CD4-positive, CD25-positive, alpha-beta regulatory T cell (primary cell): ENCODE data around the gene VSTM4. TPM values are rescaled to one million over a fixed set of nuclear protein-coding genes. Genes with fewer than 3 reads are reported as not detected.

Experiments
- ATAC-seq, 2 donors: fragments of 150-1000 bp; cut with Tn5 transposase; one replicate each; pipeline ENCODE4 v1.10.0; 2021; ENCODE audit warnings: low read depth in 2 of 2, moderate number of reproducible peaks in 2 of 2, moderate library complexity in 1 of 2
- DNase-seq, 3 donors: peaks; one replicate each; pipeline versions ENCODE4 v3.0.0 to v3.0.0-alpha.2; 2012 to 2022; ENCODE audit warnings: mixed read lengths in 1 of 3
- H3K27ac ChIP-seq: one replicate; pipeline ENCODE4 v1.7.0; 2013; ENCODE audit warnings: mild to moderate bottlenecking, low read length; ENCODE audit not compliant: insufficient read depth, poor library complexity, severe bottlenecking
- H3K27me3 ChIP-seq: one replicate; pipeline ENCODE4 v1.7.0; 2013; ENCODE audit warnings: low read length; ENCODE audit not compliant: control insufficient read depth, insufficient read depth
- H3K36me3 ChIP-seq: one replicate; pipeline ENCODE4 v1.7.0; 2013; ENCODE audit warnings: mild to moderate bottlenecking, low read length, moderate library complexity; ENCODE audit not compliant: control insufficient read depth, insufficient read depth
- H3K4me1 ChIP-seq: 2 replicates; pipeline ENCODE4 v1.7.0; 2013; ENCODE audit warnings: mild to moderate bottlenecking, low read length; ENCODE audit not compliant: insufficient read depth, control insufficient read depth, poor library complexity, severe bottlenecking
- H3K4me3 ChIP-seq: one replicate; pipeline ENCODE4 v1.7.0; 2013; ENCODE audit warnings: low read depth, mild to moderate bottlenecking, low read length, moderate library complexity
- H3K9me3 ChIP-seq, 2 experiments: 1 replicate in 1 of 2; 2 replicates in 1 of 2; pipeline ENCODE4 v1.7.0; 2013; ENCODE audit warnings: low read length in 2 of 2, mild to moderate bottlenecking in 1 of 2, moderate library complexity in 1 of 2; ENCODE audit not compliant: control insufficient read depth in 2 of 2
- H3K27ac Mint-ChIP-seq, 3 donors: one replicate each; pipeline ENCODE4 v1.8.0; 2020 to 2022; ENCODE audit warnings: mild to moderate bottlenecking in 3 of 3, mixed read lengths in 3 of 3, moderate library complexity in 2 of 3
- H3K27me3 Mint-ChIP-seq: one replicate; pipeline ENCODE4 v1.8.0; 2022; ENCODE audit warnings: mild to moderate bottlenecking, mixed read lengths
- H3K36me3 Mint-ChIP-seq: one replicate; pipeline ENCODE4 v1.8.0; 2020; ENCODE audit warnings: mixed read lengths
- H3K4me1 Mint-ChIP-seq, 4 donors: one replicate each; pipeline ENCODE4 v1.8.0; 2020 to 2022; ENCODE audit warnings: mixed read lengths in 4 of 4, mild to moderate bottlenecking in 1 of 4
- H3K4me3 Mint-ChIP-seq, 4 donors: one replicate each; pipeline ENCODE4 v1.8.0; 2020 to 2022; ENCODE audit warnings: mild to moderate bottlenecking in 4 of 4, mixed read lengths in 4 of 4, moderate library complexity in 3 of 4
- H3K9me3 Mint-ChIP-seq, 7 donors: one replicate each; pipeline ENCODE4 v1.8.0; 2020 to 2022; ENCODE audit warnings: mixed read lengths in 7 of 7, mild to moderate bottlenecking in 3 of 7, moderate library complexity in 2 of 7
- polyA plus RNA-seq, 4 donors: library from polyadenylated mRNA; unstranded; fragments of 300-500 nt; fragmentation: Illumina TruSeq; gene quantifications; one replicate each; pipeline ENCODE4 v1.2.3, GENCODE V29; 2021
- total RNA-seq: library from RNA; stranded (reverse); gene quantifications from one replicate; pipeline ENCODE4 v1.2.3, GENCODE V29; 2022

The VSTM4 gene
- total and polyA plus RNA-seq, 5 donors from 2014 or later: 0.05 TPM; not detected in 4

- Mint-ChIP-seq H3K4me3 (no peak overlapping the region), H3K27ac (no peak overlapping the region)
- no peak for ATAC-seq
Observed at GRCh38 chr10:49090696-49091380, 24.5 kb downstream of the VSTM4 start.

GRCh38 chr10:49090189-49090575 lies 25.1 kb downstream of the VSTM4 start:
- DNase-seq (no peak), ATAC-seq (no peak)
- Histone ChIP-seq H3K4me1 (no peaks in the 10 kb centered on the region), H3K27ac (no peak overlapping the region), H3K9me3 (peaks cover 11 to 13% of the 10 kb centered on the region in 2 experiments), H3K36me3 (no peaks in the 10 kb centered on the region), H3K4me3 (no peak overlapping the region), H3K27me3 (no peaks in the 10 kb centered on the region)
- peaks cover 11% of the 10 kb centered on the region for H3K27me3 Mint-ChIP-seq
- H3K4me3 Mint-ChIP-seq: no peak overlapping the region
- no peak overlapping the region for H3K27ac Mint-ChIP-seq
- H3K9me3 Mint-ChIP-seq: peaks cover 0 to 13% (median 3%) of the 10 kb centered on the region in 7 donors
- no peaks in the 10 kb centered on the region for H3K36me3 Mint-ChIP-seq
- H3K4me1 Mint-ChIP-seq: no peaks in the 10 kb centered on the region

More at GRCh38 chr10:49090696-49091380, 24.5 kb downstream of the VSTM4 start:
- H3K9me3 Mint-ChIP-seq: peaks cover 0 to 13% (median 4%) of the 10 kb centered on the region in 7 donors
- Histone ChIP-seq H3K27me3 (no peaks in the 10 kb centered on the region), H3K36me3 (no peaks in the 10 kb centered on the region), H3K4me1 (no peaks in the 10 kb centered on the region), H3K27ac (no peak overlapping the region), H3K9me3 (peaks cover 11 to 13% of the 10 kb centered on the region in 2 experiments), H3K4me3 (no peak overlapping the region)
- peaks cover 11% of the 10 kb centered on the region for H3K27me3 Mint-ChIP-seq
- no peaks in the 10 kb centered on the region for H3K4me1 Mint-ChIP-seq
- DNase-seq: no peak
- H3K36me3 Mint-ChIP-seq: no peaks in the 10 kb centered on the region

GRCh38 chr10:49089557-49090188 lies 25.6 kb downstream of the VSTM4 start:
- no peak for DNase-seq
- Histone ChIP-seq H3K27ac (no peak overlapping the region), H3K36me3 (no peaks in the 10 kb centered on the region), H3K27me3 (no peaks in the 10 kb centered on the region), H3K4me3 (no peak overlapping the region), H3K9me3 (peaks cover 11 to 13% of the 10 kb centered on the region in 2 experiments), H3K4me1 (no peaks in the 10 kb centered on the region)
- peaks cover 0 to 13% (median 3%) of the 10 kb centered on the region in 7 donors for H3K9me3 Mint-ChIP-seq
- no peaks in the 10 kb centered on the region for H3K4me1 Mint-ChIP-seq
- H3K36me3 Mint-ChIP-seq: no peaks in the 10 kb centered on the region
- H3K4me3 Mint-ChIP-seq: no peak overlapping the region
- ATAC-seq: no peak
- no peak overlapping the region for H3K27ac Mint-ChIP-seq
- peaks cover 11% of the 10 kb centered on the region for H3K27me3 Mint-ChIP-seq

- no peak for DNase-seq
- Histone ChIP-seq H3K36me3 (no peaks in the 10 kb centered on the region), H3K27me3 (no peaks in the 10 kb centered on the region), H3K4me1 (no peaks in the 10 kb centered on the region), H3K4me3 (no peak overlapping the region), H3K9me3 (peaks cover 11 to 13% of the 10 kb centered on the region in 2 experiments), H3K27ac (no peak overlapping the region)
- H3K4me1 Mint-ChIP-seq: no peaks in the 10 kb centered on the region
- H3K27ac Mint-ChIP-seq: no peak overlapping the region
- no peak overlapping the region for H3K4me3 Mint-ChIP-seq
- ATAC-seq: no peak
- H3K36me3 Mint-ChIP-seq: no peaks in the 10 kb centered on the region
- H3K9me3 Mint-ChIP-seq: peaks cover 0 to 13% (median 3%) of the 10 kb centered on the region in 7 donors
- H3K27me3 Mint-ChIP-seq: peaks cover 11% of the 10 kb centered on the region
Observed at GRCh38 chr10:49089152-49089551, 26.2 kb downstream of the VSTM4 start.

- Mint-ChIP-seq H3K27ac (no peak overlapping the region), H3K4me3 (no peak overlapping the region), H3K4me1 (no peaks in the 10 kb centered on the region), H3K27me3 (peaks cover 11% of the 10 kb centered on the region), H3K36me3 (no peaks in the 10 kb centered on the region), H3K9me3 (peaks cover 0 to 13% (median 3%) of the 10 kb centered on the region in 7 donors)
- no peak for DNase-seq
- Histone ChIP-seq H3K27ac (no peak overlapping the region), H3K9me3 (peaks cover 11 to 13% of the 10 kb centered on the region in 2 experiments), H3K4me3 (no peak overlapping the region), H3K36me3 (no peaks in the 10 kb centered on the region), H3K27me3 (no peaks in the 10 kb centered on the region), H3K4me1 (no peaks in the 10 kb centered on the region)
- ATAC-seq: no peak
Observed at GRCh38 chr10:49086889-49087288, 28.4 kb downstream of the VSTM4 start.

- no peaks in the 10 kb centered on the region for H3K36me3 Mint-ChIP-seq
- DNase-seq (no peak), ATAC-seq (no peak)
- H3K27ac Mint-ChIP-seq: no peak overlapping the region
- H3K4me1 Mint-ChIP-seq: no peaks in the 10 kb centered on the region
- H3K27me3 ChIP-seq: no peaks in the 10 kb centered on the region
- H3K4me3 Mint-ChIP-seq: no peak overlapping the region
- H3K4me1 ChIP-seq: no peaks in the 10 kb centered on the region
- H3K27me3 Mint-ChIP-seq: peaks cover 5% of the 10 kb centered on the region
- peaks cover 0 to 13% (median 3%) of the 10 kb centered on the region in 7 donors for H3K9me3 Mint-ChIP-seq
- H3K27ac ChIP-seq: no peak overlapping the region
- H3K4me3 ChIP-seq: no peak overlapping the region
- H3K9me3 ChIP-seq: peaks cover 11 to 13% of the 10 kb centered on the region in 2 experiments
- no peaks in the 10 kb centered on the region for H3K36me3 ChIP-seq
Observed at GRCh38 chr10:49083261-49083660, 32.1 kb downstream of the VSTM4 start.

GRCh38 chr10:49082766-49083165 lies 32.6 kb downstream of the VSTM4 start:
- peaks cover 5% of the 10 kb centered on the region for H3K27me3 Mint-ChIP-seq
- H3K9me3 ChIP-seq: peaks cover 11 to 13% of the 10 kb centered on the region in 2 experiments
- no peak for DNase-seq
- no peaks in the 10 kb centered on the region for H3K27me3 ChIP-seq
- no peak for ATAC-seq
- no peak overlapping the region for H3K4me3 Mint-ChIP-seq
- no peak overlapping the region for H3K27ac ChIP-seq
- no peaks in the 10 kb centered on the region for H3K4me1 ChIP-seq
- peaks cover 0 to 13% (median 3%) of the 10 kb centered on the region in 7 donors for H3K9me3 Mint-ChIP-seq
- H3K36me3 Mint-ChIP-seq: no peaks in the 10 kb centered on the region
- H3K4me1 Mint-ChIP-seq: no peaks in the 10 kb centered on the region
- no peak overlapping the region for H3K4me3 ChIP-seq
- H3K36me3 ChIP-seq: no peaks in the 10 kb centered on the region
- no peak overlapping the region for H3K27ac Mint-ChIP-seq
